Prostate gland (tissue), 2 donors: ENCODE data around the gene SFMBT1. TPM values are rescaled to one million over a fixed set of nuclear protein-coding genes. Genes with fewer than 3 reads are reported as not detected.

ENCODE experiments used
- DNase-seq: peaks from one replicate; pipeline ENCODE4 v3.0.0-alpha.2; 2019; ENCODE audit warnings: low spot score
- H3K27ac ChIP-seq, 2 donors: fragments of 200-600 bp; sonication (generic); 2 replicates each; pipeline ENCODE4 v1.5.1; 2017 to 2019
- H3K27me3 ChIP-seq: fragments of 200-600 bp; sonication (generic); replicated peaks from 2 replicates; pipeline ENCODE4 v1.5.1; 2019; ENCODE audit not compliant: insufficient read depth
- H3K36me3 ChIP-seq, 2 donors: fragments of 200-600 bp; sonication (generic); 1 replicate in 1 of 2; 2 replicates in 1 of 2; pipeline versions ENCODE4 v1.5.1 to v1.8.1; 2017 to 2019
- H3K4me1 ChIP-seq: fragments of 200-600 bp; sonication (generic); replicated peaks from 2 replicates; pipeline ENCODE4 v1.5.1; 2019
- H3K4me3 ChIP-seq, 2 donors: fragments of 200-600 bp; sonication (generic); 2 replicates each; pipeline ENCODE4 v1.5.1; 2017 to 2019
- H3K9me3 ChIP-seq: fragments of 200-600 bp; sonication (generic); 2 replicates; pipeline ENCODE4 v1.5.1; 2017
- CTCF ChIP-seq, 4 experiments: fragments of 200-600 bp in 2 of 4; fragments of 450-650 bp in 2 of 4; sonication (generic) in 2 of 4; IDR thresholded peaks; 1 replicate in 3 of 4; 2 replicates in 1 of 4; pipeline ENCODE4 v1.5.1; 2016 to 2019; ENCODE audit warnings: antibody characterized with exemption in 4 of 4, mild to moderate bottlenecking in 2 of 4, moderate library complexity in 2 of 4
- POLR2A ChIP-seq: fragments of 450-650 bp; IDR thresholded peaks from one replicate; pipeline ENCODE4 v1.6.1; 2016; ENCODE audit warnings: antibody characterized with exemption, mild to moderate bottlenecking
- POLR2AphosphoS5 ChIP-seq: sonication (generic); formaldehyde crosslinking; IDR thresholded peaks from one replicate; pipeline ENCODE4 v1.6.1; 2017; ENCODE audit warnings: antibody characterized with exemption
- WGBS: methylation state at CpG from one replicate; pipeline ENCODE4 v1.1.5; 2018; 5-methylcytosine and 5-hydroxymethylcytosine counted together
- intact Hi-C: fragments of 100-400 bp; cut with DNase I; formaldehyde crosslinking; loops from one replicate; pipeline ENCODE4 v1.14.2; 2022
- total RNA-seq, 2 donors: library from RNA; depleted of rRNA; stranded (reverse); fragments of >200 nt; gene quantifications; one replicate each; pipeline ENCODE4 v1.1.0, GENCODE V29; 2016

SFMBT1 gene
- total RNA-seq, 2 donors from 2014 or later, result 35.3 to 37.4 TPM

GRCh38 chr3:52866427-52866826, 179.4 kb downstream of the SFMBT1 start:
- DNase-seq, result no peak
- no peak for TF ChIP-seq CTCF (IDR thresholded peaks at IDR 0.05)
- TF ChIP-seq POLR2A, result no peak
- no peak for TF ChIP-seq POLR2AphosphoS5
- H3K27ac ChIP-seq, result no peak overlapping the region
- H3K9me3 ChIP-seq, result no peaks in the 10 kb centered on the region
- 84% methylated on average over 12 of the region's 12 CpGs for WGBS
- intact Hi-C loops, result no loop called here
- H3K4me1 ChIP-seq, result no peaks in the 10 kb centered on the region
- no peaks in the 10 kb centered on the region for H3K27me3 ChIP-seq
- no peak overlapping the region for H3K4me3 ChIP-seq
- no peaks in the 10 kb centered on the region for H3K36me3 ChIP-seq

GRCh38 chr3:52865994-52866393, 179.9 kb downstream of the SFMBT1 start:
- intact Hi-C loops, result no loop called here
- no peaks in the 10 kb centered on the region for H3K4me1 ChIP-seq
- H3K27me3 ChIP-seq, result no peaks in the 10 kb centered on the region
- no peak overlapping the region for H3K27ac ChIP-seq
- 89% methylated on average over 13 of the region's 13 CpGs for WGBS
- H3K9me3 ChIP-seq, result no peaks in the 10 kb centered on the region
- no peak overlapping the region for H3K4me3 ChIP-seq
- no peaks in the 10 kb centered on the region for H3K36me3 ChIP-seq
- DNase-seq, result no peak
- TF ChIP-seq CTCF (IDR thresholded peaks at IDR 0.05) (no peak), POLR2A (no peak), POLR2AphosphoS5 (no peak)

GRCh38 chr3:52860424-52860768, 185.5 kb downstream of the SFMBT1 start:
- intact Hi-C loops, result no loop called here
- H3K36me3 ChIP-seq, result no peaks in the 10 kb centered on the region
- H3K27ac ChIP-seq, result no peak overlapping the region

GRCh38 chr3:52859686-52860423, 186.0 kb downstream of the SFMBT1 start:
- WGBS, result 87% methylated on average over 8 of the region's 8 CpGs
- DNase-seq, result no peak
- intact Hi-C loops, result no loop called here
- Histone ChIP-seq H3K27ac (no peak overlapping the region), H3K4me1 (no peaks in the 10 kb centered on the region), H3K4me3 (no peak overlapping the region), H3K9me3 (no peaks in the 10 kb centered on the region), H3K36me3 (no peaks in the 10 kb centered on the region), H3K27me3 (no peaks in the 10 kb centered on the region)
- TF ChIP-seq POLR2A (no peak), CTCF (IDR thresholded peaks at IDR 0.05) (no peak), POLR2AphosphoS5 (no peak)

More at GRCh38 chr3:52860424-52860768, 185.5 kb downstream of the SFMBT1 start:
- no peaks in the 10 kb centered on the region for H3K9me3 ChIP-seq
- H3K27me3 ChIP-seq, result no peaks in the 10 kb centered on the region
- WGBS, result 79% methylated on average over 8 of the region's 8 CpGs
- no peaks in the 10 kb centered on the region for H3K4me1 ChIP-seq
- DNase-seq, result no peak
- no peak for TF ChIP-seq CTCF (IDR thresholded peaks at IDR 0.05)
- no peak for TF ChIP-seq POLR2A
- no peak for TF ChIP-seq POLR2AphosphoS5
- no peak overlapping the region for H3K4me3 ChIP-seq

GRCh38 chr3:52857864-52858263, 188.0 kb downstream of the SFMBT1 start:
- Histone ChIP-seq H3K27ac (no peak overlapping the region), H3K27me3 (no peaks in the 10 kb centered on the region), H3K9me3 (no peaks in the 10 kb centered on the region), H3K4me1 (no peaks in the 10 kb centered on the region), H3K36me3 (no peaks in the 10 kb centered on the region), H3K4me3 (no peak overlapping the region)
- no peak for TF ChIP-seq CTCF (IDR thresholded peaks at IDR 0.05)
- TF ChIP-seq POLR2A, result no peak
- no peak for TF ChIP-seq POLR2AphosphoS5
- intact Hi-C loops, result no loop called here
- WGBS, result 73% methylated on average over 5 of the region's 5 CpGs
- DNase-seq, result no peak
